ENCODE results near the gene SDR42E2. TPM values are rescaled to one million over a fixed set of nuclear protein-coding genes. Genes with fewer than 3 reads are reported as not detected.
"Not testable (repeated sequence)": the region's sequence is repeated elsewhere in the genome, so short reads cannot be mapped to it uniquely, and the experiment has no call there.

Gene SDR42E2
- total RNA-seq, 4 donors from 2014 or later: not detected

DNA sequence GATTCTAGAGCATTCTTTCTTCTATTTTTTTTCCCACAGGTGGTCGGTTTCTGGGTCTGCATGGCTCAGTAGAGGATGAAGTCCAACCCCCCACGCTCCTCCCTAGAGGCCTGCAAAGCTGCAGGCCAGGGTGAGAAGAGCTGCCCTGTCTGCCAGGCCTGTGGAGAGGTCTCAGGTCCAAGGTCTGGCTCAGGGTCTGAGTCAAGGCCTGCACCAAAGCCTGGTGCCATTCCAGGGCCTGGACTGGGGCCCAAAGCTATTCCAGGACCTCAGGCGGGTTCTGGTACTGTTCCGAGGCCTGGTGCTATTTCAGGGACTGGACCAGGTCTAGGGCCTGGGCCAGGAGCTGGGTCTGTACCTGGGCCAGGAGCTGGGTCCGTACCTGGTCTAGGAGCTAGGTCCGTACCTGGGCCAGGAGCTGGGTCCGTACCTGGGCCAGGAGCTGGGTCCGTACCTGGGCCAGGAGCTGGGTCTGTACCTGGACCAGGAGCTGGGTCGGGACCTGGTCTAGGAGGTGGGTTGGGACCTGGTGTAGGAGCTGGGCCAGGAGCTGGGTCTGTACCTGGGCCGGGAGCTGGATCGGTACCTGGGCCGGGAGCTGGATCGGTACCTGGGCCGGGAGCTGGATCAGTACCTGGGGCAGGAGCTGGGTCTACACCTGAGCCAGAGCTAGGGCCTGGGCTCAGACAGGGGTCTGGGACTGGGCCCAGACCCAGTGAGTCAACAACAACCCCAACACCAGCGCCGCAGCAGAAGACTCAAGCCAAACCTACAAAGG lies 3.4 kb downstream of the SDR42E2 start:
- intact Hi-C loops (cut with DNase I; ENCODE audit: low total_unique reads): no loop called here

GRCh38 chr16:22171953-22172352 lies 9.6 kb downstream of the SDR42E2 start:
- Histone ChIP-seq H3K4me3 (no peak overlapping the region), H3K27ac (no peak overlapping the region), H3K9me3 (no peaks in the 10 kb centered on the region), H3K36me3 (no peaks in the 10 kb centered on the region), H3K27me3 (no peaks in the 10 kb centered on the region), H3K4me1 (no peaks in the 10 kb centered on the region)
- intact Hi-C loops (cut with DNase I; ENCODE audit: low total_unique reads): no loop called here
- no peak for DNase-seq
- no peak for TF ChIP-seq CTCF (IDR thresholded peaks at IDR 0.05)
- no peak for TF ChIP-seq POLR2A (IDR thresholded peaks at IDR 0.05)

More for the DNA sequence above, 3.4 kb downstream of the SDR42E2 start:
- Histone ChIP-seq H3K27ac (no peak overlapping the region), H3K27me3 (no peaks in the 10 kb centered on the region), H3K4me1 (no peaks in the 10 kb centered on the region), H3K9me3 (no peaks in the 10 kb centered on the region), H3K36me3 (no peaks in the 10 kb centered on the region), H3K4me3 (no peak overlapping the region)
- TF ChIP-seq POLR2A (IDR thresholded peaks at IDR 0.05) (no peak), CTCF (IDR thresholded peaks at IDR 0.05) (no peak)
- DNase-seq: no peak

GRCh38 chr16:22172642-22173041 lies 10.3 kb downstream of the SDR42E2 start:
- DNase-seq; intact Hi-C loops (cut with DNase I; ENCODE audit: low total_unique reads); H3K27me3 ChIP-seq; H3K4me1 ChIP-seq; H3K9me3 ChIP-seq; H3K4me3 ChIP-seq; H3K36me3 ChIP-seq; H3K27ac ChIP-seq: not testable (repeated sequence)

DNA sequence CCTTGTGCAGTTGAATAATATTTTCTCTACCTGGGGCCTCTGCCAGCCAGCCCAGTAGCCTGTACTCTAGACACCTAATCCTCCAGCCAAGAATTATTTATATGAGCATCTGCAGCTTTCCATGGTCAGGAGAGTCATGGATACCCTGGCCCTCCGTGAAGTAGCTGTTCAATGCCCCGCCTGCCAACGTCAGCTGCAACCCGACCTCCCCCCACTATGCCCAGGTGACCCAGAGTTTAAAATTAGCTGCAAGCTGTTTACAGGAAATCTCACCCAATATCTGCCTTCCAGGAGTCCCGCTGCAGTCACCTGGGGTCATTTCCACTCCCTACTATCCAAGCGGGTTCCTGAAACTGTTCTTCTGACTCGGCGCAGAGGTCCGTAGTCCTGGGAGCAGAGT lies 12.3 kb downstream of the SDR42E2 start:
- Histone ChIP-seq H3K4me1 (no peaks in the 10 kb centered on the region), H3K27me3 (no peaks in the 10 kb centered on the region), H3K4me3 (no peak overlapping the region), H3K36me3 (no peaks in the 10 kb centered on the region), H3K27ac (no peak overlapping the region), H3K9me3 (no peaks in the 10 kb centered on the region)
- DNase-seq: no peak
- TF ChIP-seq CTCF (IDR thresholded peaks at IDR 0.05) (no peak), POLR2A (IDR thresholded peaks at IDR 0.05) (no peak)
- intact Hi-C loops (cut with DNase I; ENCODE audit: low total_unique reads): no loop called here

DNA sequence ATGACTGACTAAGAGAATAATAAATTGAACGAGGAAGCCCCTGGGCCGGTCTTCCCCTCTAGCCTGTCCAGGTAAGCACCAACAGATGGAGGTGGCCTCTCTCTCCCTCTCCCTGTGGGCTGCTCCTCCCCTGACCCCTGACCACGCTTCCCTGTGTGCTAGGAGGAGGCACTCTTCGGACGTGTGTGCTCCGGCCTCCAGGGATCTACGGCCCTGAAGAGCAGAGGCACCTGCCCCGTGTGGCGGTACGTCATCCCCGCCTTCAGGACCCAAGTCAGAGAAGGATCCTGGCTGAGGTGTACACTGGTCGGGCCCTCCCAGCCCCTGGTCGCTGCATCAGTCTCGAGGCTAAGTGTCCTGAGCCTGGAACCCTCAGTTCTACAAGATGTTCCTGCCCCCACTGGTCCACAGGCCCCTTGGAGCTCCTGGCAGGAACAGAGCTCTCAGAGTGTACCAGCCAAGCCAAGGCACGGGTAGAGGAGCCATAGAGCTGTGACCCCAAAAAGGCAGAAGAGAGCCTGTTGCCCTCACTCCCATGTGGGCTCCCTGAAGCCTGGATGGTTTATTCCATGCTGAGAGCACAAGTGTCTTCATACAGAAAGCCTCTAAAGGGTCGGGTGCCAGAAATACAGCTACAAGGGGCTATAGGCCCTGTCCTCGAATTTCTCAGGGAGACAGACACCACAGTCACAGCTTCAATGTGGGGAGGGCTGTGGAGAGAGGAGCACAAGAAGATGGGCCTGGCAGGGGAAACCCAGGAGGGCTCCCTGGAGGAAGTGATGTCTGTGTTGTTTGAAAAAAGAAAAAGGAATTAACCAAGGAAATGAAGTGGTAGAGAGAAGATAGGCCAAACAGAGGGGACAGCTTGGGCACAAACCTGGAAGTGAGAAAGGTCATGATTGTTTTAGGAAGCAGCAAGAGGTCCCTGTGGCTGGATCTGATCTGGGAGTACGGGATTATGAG lies 15.9 kb downstream of the SDR42E2 start:
- no peak for DNase-seq
- Histone ChIP-seq H3K27ac (no peak overlapping the region), H3K27me3 (no peaks in the 10 kb centered on the region), H3K36me3 (no peaks in the 10 kb centered on the region), H3K9me3 (no peaks in the 10 kb centered on the region), H3K4me3 (no peak overlapping the region), H3K4me1 (no peaks in the 10 kb centered on the region)
- intact Hi-C loops (cut with DNase I; ENCODE audit: low total_unique reads): no loop called here
- no peak for TF ChIP-seq CTCF (IDR thresholded peaks at IDR 0.05)
